ENCODE data around the gene EZR.

EZR gene

GRCh38 chr6:158818581-158819212, 471 bp downstream of the EZR start:
- peak; percentile 55 to 59 for DNase-seq (ENCODE audit: low read depth in 2 of 2)

GRCh38 chr6:158817728-158818580, 1.2 kb downstream of the EZR start:
- DNase-seq (ENCODE audit: low read depth in 2 of 2) = peak; percentile 74 to 76

GRCh38 chr6:158816803-158817727, 2.1 kb downstream of the EZR start:
- DNase-seq (ENCODE audit: low read depth in 2 of 2) = no peak

- DNase-seq (ENCODE audit: low read depth in 2 of 2) = no peak
Observed at GRCh38 chr6:158816329-158816728, 2.8 kb downstream of the EZR start.

GRCh38 chr6:158815907-158816306, 3.3 kb downstream of the EZR start:
- DNase-seq (ENCODE audit: low read depth in 2 of 2) = no peak

GRCh38 chr6:158815379-158815724, 3.8 kb downstream of the EZR start:
- DNase-seq (ENCODE audit: low read depth in 2 of 2) = no peak

- no peak for DNase-seq (ENCODE audit: low read depth in 2 of 2)
Observed at GRCh38 chr6:158813032-158813431, 6.1 kb downstream of the EZR start.

- DNase-seq (ENCODE audit: low read depth in 2 of 2) = no peak
Observed at GRCh38 chr6:158812611-158813010, 6.6 kb downstream of the EZR start.

GRCh38 chr6:158810155-158811095, 8.7 kb downstream of the EZR start:
- DNase-seq (ENCODE audit: low read depth in 2 of 2) = no peak

GRCh38 chr6:158808941-158809678, 10.1 kb downstream of the EZR start:
- DNase-seq (ENCODE audit: low read depth in 2 of 2) = no peak

- DNase-seq (ENCODE audit: low read depth in 2 of 2) = no peak
Observed at GRCh38 chr6:158808442-158808833, 10.7 kb downstream of the EZR start.

GRCh38 chr6:158807515-158808441, 11.4 kb downstream of the EZR start:
- no peak for DNase-seq (ENCODE audit: low read depth in 2 of 2)

- DNase-seq (ENCODE audit: low read depth in 2 of 2) = no peak
Observed at GRCh38 chr6:158805698-158806377, 13.3 kb downstream of the EZR start.

- DNase-seq (ENCODE audit: low read depth in 2 of 2) = no peak
Observed at GRCh38 chr6:158804207-158804606, 15.0 kb downstream of the EZR start.

- no peak for DNase-seq (ENCODE audit: low read depth in 2 of 2)
Observed at GRCh38 chr6:158803733-158804143, 15.4 kb downstream of the EZR start.

- DNase-seq (ENCODE audit: low read depth in 2 of 2) = no peak
Observed at GRCh38 chr6:158801655-158802294, 17.4 kb downstream of the EZR start.

GRCh38 chr6:158799051-158799792, 19.9 kb downstream of the EZR start:
- no peak for DNase-seq (ENCODE audit: low read depth in 2 of 2)

GRCh38 chr6:158798311-158798710, 20.9 kb downstream of the EZR start:
- no peak for DNase-seq (ENCODE audit: low read depth in 2 of 2)

All from stimulated activated CD8-positive, alpha-beta memory T cell treated with anti-CD3 and anti-CD28 coated beads, Interleukin-2, amount 100 ng/mL, for 48 hours (primary cell).